Measurements from ENCODE around the gene INF2.
"Not testable (repeated sequence)": the region's sequence is repeated elsewhere in the genome, so short reads cannot be mapped to it uniquely, and the experiment has no call there.

The INF2 gene

GRCh38 chr14:104718871-104719270 is 29.5 kb downstream of the INF2 start:
- DNase-seq, result no peak
- Mint-ChIP-seq H3K27ac (no peak overlapping the region), H3K4me3 (no peak overlapping the region), H3K9me3 (no peaks in the 10 kb centered on the region), H3K36me3 (ENCODE audit: low read depth) (peaks cover 49% of the 10 kb centered on the region), H3K4me1 (ENCODE audit: low read depth) (no peaks in the 10 kb centered on the region), H3K27me3 (no peaks in the 10 kb centered on the region)

- Mint-ChIP-seq H3K27ac (no peak overlapping the region), H3K27me3 (no peaks in the 10 kb centered on the region), H3K4me3 (no peak overlapping the region), H3K36me3 (ENCODE audit: low read depth) (peaks cover 45% of the 10 kb centered on the region), H3K9me3 (no peaks in the 10 kb centered on the region), H3K4me1 (ENCODE audit: low read depth) (no peaks in the 10 kb centered on the region)
- DNase-seq, result no peak
Measured at GRCh38 chr14:104719343-104719742, 29.9 kb downstream of the INF2 start.

DNA sequence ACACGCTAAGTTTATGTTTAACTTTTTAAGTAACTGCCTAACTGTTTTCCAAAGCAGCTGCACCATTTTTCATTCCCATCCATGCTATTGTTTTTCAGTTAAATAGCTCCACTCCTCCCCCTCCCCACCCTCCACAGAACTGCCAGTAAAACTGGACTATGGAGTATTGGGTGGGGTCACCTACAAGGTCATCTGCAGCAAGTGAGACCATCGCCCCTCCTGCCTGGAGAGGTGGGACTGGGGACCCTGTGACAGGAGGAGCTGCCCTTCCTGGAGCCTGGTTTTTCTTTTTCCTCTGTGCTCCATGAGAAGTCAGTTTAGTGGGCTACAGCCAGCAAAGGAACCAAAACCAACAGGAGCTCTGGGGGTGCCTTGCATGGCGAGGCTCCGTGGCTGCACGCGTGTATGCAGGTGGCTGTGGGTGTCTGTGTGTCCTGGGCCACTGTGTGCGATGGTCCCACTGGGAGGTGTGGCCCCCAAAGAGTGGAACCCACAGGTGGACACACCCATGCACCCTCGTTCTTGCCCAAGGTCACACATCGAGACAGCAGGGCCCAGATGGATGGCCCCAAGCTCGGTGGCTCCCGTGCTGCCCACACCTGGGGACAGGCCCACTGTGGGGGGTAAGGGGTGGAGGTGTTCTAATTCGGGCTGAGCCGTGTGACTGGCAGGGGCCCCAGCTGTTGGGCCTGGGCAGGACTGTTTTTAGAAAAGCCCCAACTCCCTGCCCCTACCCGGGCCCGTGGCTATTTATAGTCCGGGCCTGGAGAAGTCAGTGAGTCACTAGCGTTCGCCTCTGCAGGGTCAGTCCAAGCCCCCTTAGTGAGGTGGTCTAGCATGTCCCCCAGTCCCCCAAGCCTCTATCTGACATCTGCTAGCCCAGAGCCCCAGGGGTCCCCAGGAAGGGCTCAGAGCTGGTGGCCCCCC is 32.4 kb downstream of the INF2 start:
- Mint-ChIP-seq H3K4me1 (ENCODE audit: low read depth) (no peaks in the 10 kb centered on the region), H3K36me3 (ENCODE audit: low read depth) (peaks cover 28% of the 10 kb centered on the region), H3K27ac (no peak overlapping the region), H3K4me3 (no peak overlapping the region), H3K9me3 (no peaks in the 10 kb centered on the region), H3K27me3 (no peaks in the 10 kb centered on the region)
- no peak for DNase-seq

DNA sequence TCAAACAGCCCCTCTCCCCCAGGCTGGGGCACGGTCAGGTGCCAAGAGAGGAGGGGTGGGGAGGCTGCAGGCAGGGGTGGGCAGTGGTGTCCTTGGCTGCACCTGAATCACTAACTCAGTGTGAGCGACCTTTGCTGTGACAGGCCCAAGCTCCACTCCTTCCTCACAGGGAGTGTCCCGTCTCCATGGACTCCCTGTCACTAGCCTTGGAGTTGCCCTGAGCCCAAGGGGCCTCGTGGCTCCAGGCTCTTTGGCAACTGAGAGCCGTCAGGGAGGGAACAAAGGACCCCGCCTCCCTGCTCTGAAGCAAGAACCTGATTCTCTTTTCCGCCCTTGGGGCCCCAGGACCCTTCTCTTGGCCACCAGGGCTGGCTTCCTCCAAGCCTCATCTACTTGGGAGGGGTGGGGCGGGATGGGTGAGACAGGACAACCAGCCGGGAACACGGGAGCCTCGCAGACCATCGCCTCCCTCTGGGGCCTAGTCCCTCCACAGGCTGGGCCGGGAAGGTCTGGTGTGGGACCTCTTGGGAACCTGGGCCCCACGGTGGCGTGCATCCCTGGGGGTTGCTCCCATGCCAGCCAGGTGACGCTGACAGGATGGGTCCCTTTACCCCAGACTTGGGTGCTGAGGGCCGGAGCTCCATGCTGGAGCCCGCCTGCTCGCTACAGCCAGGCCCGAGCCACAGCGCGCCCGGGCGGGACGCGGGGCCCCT is 33.7 kb downstream of the INF2 start:
- Mint-ChIP-seq H3K27ac (no peak overlapping the region), H3K27me3 (no peaks in the 10 kb centered on the region), H3K4me1 (ENCODE audit: low read depth) (no peaks in the 10 kb centered on the region), H3K4me3 (no peak overlapping the region), H3K36me3 (ENCODE audit: low read depth) (peaks cover 19% of the 10 kb centered on the region), H3K9me3 (no peaks in the 10 kb centered on the region)
- no peak for DNase-seq

GRCh38 chr14:104723651-104724406 is 34.4 kb downstream of the INF2 start, which contains the start of gene ADSS1:
Gene ADSS1 (plus strand): TSS chr14:104724229. CDS start chr14:104724271, 42 bp downstream.
- no peaks in the 10 kb centered on the region for H3K9me3 Mint-ChIP-seq
- H3K4me3 Mint-ChIP-seq, result peak within 1 kb of the TSS; percentile 67
- no peaks in the 10 kb centered on the region for H3K4me1 Mint-ChIP-seq (ENCODE audit: low read depth)
- H3K36me3 Mint-ChIP-seq (ENCODE audit: low read depth), result peaks cover 14% of the 10 kb centered on the region
- H3K27ac Mint-ChIP-seq, result no peak within 1 kb of the TSS
- peak; percentile 85 for DNase-seq
- no peaks in the 10 kb centered on the region for H3K27me3 Mint-ChIP-seq

DNA sequence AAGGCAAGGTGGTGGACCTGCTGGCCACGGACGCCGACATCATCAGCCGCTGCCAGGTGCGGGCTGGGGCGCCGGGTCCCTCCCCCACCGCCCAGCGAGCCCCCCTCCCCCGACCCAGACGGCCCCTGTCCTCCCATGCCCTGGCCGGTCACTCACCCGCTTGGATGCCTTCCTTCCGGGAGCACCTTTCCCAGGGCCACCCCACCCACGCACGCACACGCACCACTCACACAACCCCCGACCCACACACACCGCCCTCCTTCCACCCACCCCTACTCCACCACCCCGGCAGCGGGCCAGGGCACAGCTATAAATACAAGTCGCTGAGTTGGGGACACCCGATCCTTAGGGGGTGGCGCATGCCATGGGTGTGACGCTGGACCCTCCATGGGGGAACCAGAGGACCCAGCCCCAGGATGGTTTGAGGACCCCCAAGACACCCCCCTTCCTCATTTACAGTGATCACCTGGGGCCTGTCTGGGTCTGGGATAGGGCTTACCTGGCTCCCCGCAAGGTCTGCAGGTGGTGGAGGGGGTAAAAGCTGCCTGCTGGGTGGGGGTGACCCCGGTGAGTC is 35.1 kb downstream of the INF2 start:
- no peaks in the 10 kb centered on the region for H3K27me3 Mint-ChIP-seq
- no peaks in the 10 kb centered on the region for H3K4me1 Mint-ChIP-seq (ENCODE audit: low read depth)
- H3K4me3 Mint-ChIP-seq, result peak overlapping the region; percentile 53
- no peak overlapping the region for H3K27ac Mint-ChIP-seq
- H3K36me3 Mint-ChIP-seq (ENCODE audit: low read depth), result peaks cover 11% of the 10 kb centered on the region
- peak; percentile 54 for DNase-seq
- no peaks in the 10 kb centered on the region for H3K9me3 Mint-ChIP-seq

- H3K4me1 Mint-ChIP-seq (ENCODE audit: low read depth), result no peaks in the 10 kb centered on the region
- DNase-seq, result no peak
- peaks cover 5% of the 10 kb centered on the region for H3K36me3 Mint-ChIP-seq (ENCODE audit: low read depth)
- H3K27me3 Mint-ChIP-seq, result no peaks in the 10 kb centered on the region
- no peak overlapping the region for H3K27ac Mint-ChIP-seq
- peak overlapping the region; percentile 53 for H3K4me3 Mint-ChIP-seq
- no peaks in the 10 kb centered on the region for H3K9me3 Mint-ChIP-seq
Measured at GRCh38 chr14:104724981-104725771, 35.8 kb downstream of the INF2 start.

- Mint-ChIP-seq H3K4me3 (no peak overlapping the region), H3K36me3 (ENCODE audit: low read depth) (peaks cover 5% of the 10 kb centered on the region), H3K27ac (no peak overlapping the region), H3K9me3 (no peaks in the 10 kb centered on the region), H3K4me1 (ENCODE audit: low read depth) (no peaks in the 10 kb centered on the region), H3K27me3 (no peaks in the 10 kb centered on the region)
- DNase-seq, result no peak
Measured at GRCh38 chr14:104725772-104726548, 36.5 kb downstream of the INF2 start.

- Mint-ChIP-seq H3K9me3 (no peaks in the 10 kb centered on the region), H3K36me3 (ENCODE audit: low read depth) (no peaks in the 10 kb centered on the region), H3K4me1 (ENCODE audit: low read depth) (no peaks in the 10 kb centered on the region), H3K27me3 (no peaks in the 10 kb centered on the region), H3K4me3 (no peak overlapping the region), H3K27ac (no peak overlapping the region)
- no peak for DNase-seq
Measured at GRCh38 chr14:104726600-104727451, 37.4 kb downstream of the INF2 start.

- Mint-ChIP-seq H3K9me3 (no peaks in the 10 kb centered on the region), H3K27ac (no peak overlapping the region), H3K36me3 (ENCODE audit: low read depth) (no peaks in the 10 kb centered on the region), H3K4me3 (no peak overlapping the region), H3K4me1 (ENCODE audit: low read depth) (no peaks in the 10 kb centered on the region), H3K27me3 (no peaks in the 10 kb centered on the region)
- DNase-seq, result no peak
Measured at GRCh38 chr14:104728631-104729030, 39.2 kb downstream of the INF2 start.

- not testable (repeated sequence) for DNase-seq; H3K9me3 Mint-ChIP-seq; H3K27me3 Mint-ChIP-seq; H3K4me3 Mint-ChIP-seq; H3K36me3 Mint-ChIP-seq (ENCODE audit: low read depth); H3K4me1 Mint-ChIP-seq (ENCODE audit: low read depth)
- H3K27ac Mint-ChIP-seq, result peak overlapping the region; percentile 55
Measured at GRCh38 chr14:104729176-104729834, 39.9 kb downstream of the INF2 start.

GRCh38 chr14:104729835-104730181 is 40.4 kb downstream of the INF2 start:
- no peaks in the 10 kb centered on the region for H3K9me3 Mint-ChIP-seq
- no peaks in the 10 kb centered on the region for H3K36me3 Mint-ChIP-seq (ENCODE audit: low read depth)
- H3K4me1 Mint-ChIP-seq (ENCODE audit: low read depth), result no peaks in the 10 kb centered on the region
- H3K27ac Mint-ChIP-seq, result no peak overlapping the region
- no peak for DNase-seq
- no peak overlapping the region for H3K4me3 Mint-ChIP-seq
- H3K27me3 Mint-ChIP-seq, result no peaks in the 10 kb centered on the region
